Measurements from ENCODE around the gene STXBP5. TPM values are rescaled to one million over a fixed set of nuclear protein-coding genes. Genes with fewer than 3 reads are reported as not detected.
A peak's percentile ranks its signal among the peaks of the same experiment; 100 is the strongest.

The STXBP5 gene
- total and polyA plus RNA-seq, 9 of the 15 experiments (the other 6 are each of a cell fraction or from before 2014, with no cell fraction given) = 23.3 to 172 (median 71.5) TPM

DNA sequence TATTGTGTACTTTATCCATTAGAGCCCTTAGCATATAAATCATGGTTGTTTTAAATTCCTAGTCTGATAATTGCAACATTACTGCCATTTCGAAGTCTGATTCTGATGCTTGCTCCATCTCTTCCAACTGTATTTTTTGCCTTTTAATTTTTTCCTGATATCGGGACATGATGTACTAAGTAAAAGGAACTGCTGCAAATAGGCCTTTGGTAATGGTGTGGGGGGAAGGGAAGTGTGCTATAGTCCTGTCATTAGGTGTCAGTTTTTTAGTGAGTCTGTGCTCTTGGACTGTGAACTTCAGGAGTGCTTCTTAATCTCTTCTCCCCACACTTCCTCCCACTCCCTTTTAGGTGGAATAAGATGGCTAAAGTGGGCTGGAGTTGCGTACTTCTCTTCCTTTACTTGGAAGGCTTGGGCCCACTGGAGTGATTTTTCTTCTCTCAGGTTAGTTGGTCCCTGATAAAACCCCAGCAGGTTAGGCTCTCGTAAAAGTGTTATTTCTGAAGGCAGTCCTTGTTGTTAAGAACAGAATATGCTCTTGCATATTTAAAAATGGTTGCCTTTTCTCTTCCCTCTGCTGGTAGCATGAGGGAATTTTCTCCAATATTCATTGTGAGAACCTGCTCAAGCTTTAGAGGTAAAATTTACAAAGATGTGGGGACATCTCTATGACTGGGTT is 18.1 kb downstream of the STXBP5 start (continued):
- TF ChIP-seq, protein P1, sequence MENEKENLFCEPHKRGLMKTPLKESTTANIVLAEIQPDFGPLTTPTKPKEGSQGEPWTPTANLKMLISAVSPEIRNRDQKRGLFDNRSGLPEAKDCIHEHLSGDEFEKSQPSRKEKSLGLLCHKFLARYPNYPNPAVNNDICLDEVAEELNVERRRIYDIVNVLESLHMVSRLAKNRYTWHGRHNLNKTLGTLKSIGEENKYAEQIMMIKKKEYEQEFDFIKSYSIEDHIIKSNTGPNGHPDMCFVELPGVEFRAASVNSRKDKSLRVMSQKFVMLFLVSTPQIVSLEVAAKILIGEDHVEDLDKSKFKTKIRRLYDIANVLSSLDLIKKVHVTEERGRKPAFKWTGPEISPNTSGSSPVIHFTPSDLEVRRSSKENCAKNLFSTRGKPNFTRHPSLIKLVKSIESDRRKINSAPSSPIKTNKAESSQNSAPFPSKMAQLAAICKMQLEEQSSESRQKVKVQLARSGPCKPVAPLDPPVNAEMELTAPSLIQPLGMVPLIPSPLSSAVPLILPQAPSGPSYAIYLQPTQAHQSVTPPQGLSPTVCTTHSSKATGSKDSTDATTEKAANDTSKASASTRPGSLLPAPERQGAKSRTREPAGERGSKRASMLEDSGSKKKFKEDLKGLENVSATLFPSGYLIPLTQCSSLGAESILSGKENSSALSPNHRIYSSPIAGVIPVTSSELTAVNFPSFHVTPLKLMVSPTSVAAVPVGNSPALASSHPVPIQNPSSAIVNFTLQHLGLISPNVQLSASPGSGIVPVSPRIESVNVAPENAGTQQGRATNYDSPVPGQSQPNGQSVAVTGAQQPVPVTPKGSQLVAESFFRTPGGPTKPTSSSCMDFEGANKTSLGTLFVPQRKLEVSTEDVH (IDR thresholded peaks at IDR 0.05; ENCODE audit: low read depth, partially characterized antibody) = no peak
- no peak for TF ChIP-seq KAT8 (IDR thresholded peaks at IDR 0.05; ENCODE audit: low read depth)
- peak; percentile 42 for TF ChIP-seq BRD9 (IDR thresholded peaks at IDR 0.05; ENCODE audit: low read depth, partially characterized antibody)
- TF ChIP-seq NEUROD1 (IDR thresholded peaks at IDR 0.05; ENCODE audit: borderline replicate concordance, low read depth, low read length, partially characterized antibody) = peak; percentile 76
- TF ChIP-seq ZNF165 (CRISPR knock-in tag; IDR thresholded peaks at IDR 0.05; ENCODE audit: borderline replicate concordance) = no peak
- TF ChIP-seq ZNF699 (CRISPR knock-in tag; IDR thresholded peaks at IDR 0.05; ENCODE audit: insufficient replicate concordance) = no peak
- peak; percentile 55; the same call in 1 of the 2 replicates for TF ChIP-seq NFRKB (IDR thresholded peaks at IDR 0.05; ENCODE audit: low read depth)
- no peak for TF ChIP-seq BCL6 (CRISPR knock-in tag; IDR thresholded peaks at IDR 0.05)
- TF ChIP-seq ZNF584 (CRISPR knock-in tag; IDR thresholded peaks at IDR 0.05; ENCODE audit: low read depth) = no peak
- TF ChIP-seq GABPA (tag; conservative IDR thresholded peaks at IDR 0.05; ENCODE audit: low read depth) = peak; percentile 42
- no peak for TF ChIP-seq ZZZ3 (IDR thresholded peaks at IDR 0.05)
- no peak for TF ChIP-seq KDM2B (CRISPR knock-in tag; IDR thresholded peaks at IDR 0.05)
- TF ChIP-seq KDM1A (IDR thresholded peaks at IDR 0.05) = peak; percentile 80 to 89
- TF ChIP-seq ETV5 (CRISPR knock-in tag; IDR thresholded peaks at IDR 0.05; ENCODE audit: low read depth) = 0 out of 2 replicates have a peak, but pooled peaks have one; percentile 29
- no peak for TF ChIP-seq PTTG1 (tag; IDR thresholded peaks at IDR 0.05; ENCODE audit: low read depth)
- no peak for TF ChIP-seq HIVEP1 (CRISPR knock-in tag; IDR thresholded peaks at IDR 0.05)
- TF ChIP-seq ZNF695 (CRISPR knock-in tag; IDR thresholded peaks at IDR 0.05) = no peak
- no peak for TF ChIP-seq TCF7L2 (IDR thresholded peaks at IDR 0.05; ENCODE audit: low read depth, low read length)
- TF ChIP-seq ZNF445 (CRISPR knock-in tag; IDR thresholded peaks at IDR 0.05; ENCODE audit: low read depth) = no peak
- TF ChIP-seq, protein P2, sequence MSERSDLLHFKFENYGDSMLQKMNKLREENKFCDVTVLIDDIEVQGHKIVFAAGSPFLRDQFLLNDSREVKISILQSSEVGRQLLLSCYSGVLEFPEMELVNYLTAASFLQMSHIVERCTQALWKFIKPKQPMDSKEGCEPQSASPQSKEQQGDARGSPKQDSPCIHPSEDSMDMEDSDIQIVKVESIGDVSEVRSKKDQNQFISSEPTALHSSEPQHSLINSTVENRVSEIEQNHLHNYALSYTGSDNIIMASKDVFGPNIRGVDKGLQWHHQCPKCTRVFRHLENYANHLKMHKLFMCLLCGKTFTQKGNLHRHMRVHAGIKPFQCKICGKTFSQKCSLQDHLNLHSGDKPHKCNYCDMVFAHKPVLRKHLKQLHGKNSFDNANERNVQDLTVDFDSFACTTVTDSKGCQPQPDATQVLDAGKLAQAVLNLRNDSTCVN (CRISPR knock-in tag; IDR thresholded peaks at IDR 0.05) = no peak
- TF ChIP-seq NCOR1 (IDR thresholded peaks at IDR 0.05) = peak; percentile 76
- TF ChIP-seq, protein P3, sequence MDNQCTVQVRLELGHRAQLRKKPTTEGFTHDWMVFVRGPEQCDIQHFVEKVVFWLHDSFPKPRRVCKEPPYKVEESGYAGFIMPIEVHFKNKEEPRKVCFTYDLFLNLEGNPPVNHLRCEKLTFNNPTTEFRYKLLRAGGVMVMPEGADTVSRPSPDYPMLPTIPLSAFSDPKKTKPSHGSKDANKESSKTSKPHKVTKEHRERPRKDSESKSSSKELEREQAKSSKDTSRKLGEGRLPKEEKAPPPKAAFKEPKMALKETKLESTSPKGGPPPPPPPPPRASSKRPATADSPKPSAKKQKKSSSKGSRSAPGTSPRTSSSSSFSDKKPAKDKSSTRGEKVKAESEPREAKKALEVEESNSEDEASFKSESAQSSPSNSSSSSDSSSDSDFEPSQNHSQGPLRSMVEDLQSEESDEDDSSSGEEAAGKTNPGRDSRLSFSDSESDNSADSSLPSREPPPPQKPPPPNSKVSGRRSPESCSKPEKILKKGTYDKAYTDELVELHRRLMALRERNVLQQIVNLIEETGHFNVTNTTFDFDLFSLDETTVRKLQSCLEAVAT (IDR thresholded peaks at IDR 0.05) = no peak; a peak in 2 of 4 replicates
- TF ChIP-seq ZKSCAN1 (IDR thresholded peaks at IDR 0.05; ENCODE audit: low read depth, low read length) = no peak
- TF ChIP-seq EP400 (IDR thresholded peaks at IDR 0.05) = 0 out of 2 replicates have a peak, but pooled peaks have one; percentile 28

All from K562 (cell line).